Iris pigment epithelial cell (primary cell): ENCODE measurements around the gene AKR1D1.
"Not testable (repeated sequence)": the region's sequence is repeated elsewhere in the genome, so short reads cannot be mapped to it uniquely, and the experiment has no call there.

Source experiments
- DNase-seq: peaks from one replicate; pipeline ENCODE4 v3.0.0-alpha.2; 2011; ENCODE audit warnings: low read depth

The AKR1D1 gene

GRCh38 chr7:138076196-138076595 lies at the start of gene AKR1D1:
Gene AKR1D1 (plus strand): TSS chr7:138076459. CDS start chr7:138076519, 60 bp downstream.
- DNase-seq, result no peak

- no peak for DNase-seq
Observed at GRCh38 chr7:138027100-138027499, 49.2 kb upstream of the AKR1D1 start.

- DNase-seq, result no peak
Observed at GRCh38 chr7:138029126-138029525, 47.1 kb upstream of the AKR1D1 start.

GRCh38 chr7:138029941-138030340 lies 46.3 kb upstream of the AKR1D1 start:
- peak; percentile 15 for DNase-seq

- DNase-seq, result peak; percentile 45
Observed at GRCh38 chr7:138030679-138031351, 45.4 kb upstream of the AKR1D1 start.

- DNase-seq, result no peak
Observed at GRCh38 chr7:138032186-138032585, 44.1 kb upstream of the AKR1D1 start.

GRCh38 chr7:138032770-138033169 lies 43.5 kb upstream of the AKR1D1 start:
- no peak for DNase-seq

GRCh38 chr7:138033241-138033640 lies 43.0 kb upstream of the AKR1D1 start:
- no peak for DNase-seq

GRCh38 chr7:138036135-138036534 lies 40.1 kb upstream of the AKR1D1 start:
- no peak for DNase-seq

- DNase-seq, result not testable (repeated sequence)
Observed at GRCh38 chr7:138040063-138040462, 36.2 kb upstream of the AKR1D1 start.

- no peak for DNase-seq
Observed at GRCh38 chr7:138044897-138045296, 31.4 kb upstream of the AKR1D1 start.

GRCh38 chr7:138047907-138048306 lies 28.4 kb upstream of the AKR1D1 start:
- DNase-seq, result no peak

GRCh38 chr7:138049505-138050116 lies 26.6 kb upstream of the AKR1D1 start:
- DNase-seq, result no peak

- not testable (repeated sequence) for DNase-seq
Observed at GRCh38 chr7:138051712-138052247, 24.5 kb upstream of the AKR1D1 start.

GRCh38 chr7:138052696-138053095 lies 23.6 kb upstream of the AKR1D1 start:
- no peak for DNase-seq

GRCh38 chr7:138055698-138056097 lies 20.6 kb upstream of the AKR1D1 start:
- not testable (repeated sequence) for DNase-seq

- no peak for DNase-seq
Observed at GRCh38 chr7:138063400-138063799, 12.9 kb upstream of the AKR1D1 start.

- DNase-seq, result peak; percentile 35
Observed at GRCh38 chr7:138064856-138065357, 11.4 kb upstream of the AKR1D1 start.

- no peak for DNase-seq
Observed at GRCh38 chr7:138065827-138066226, 10.4 kb upstream of the AKR1D1 start.

GRCh38 chr7:138066954-138067394 lies 9.3 kb upstream of the AKR1D1 start:
- no peak for DNase-seq

- no peak for DNase-seq
Observed at GRCh38 chr7:138067774-138068173, 8.5 kb upstream of the AKR1D1 start.

GRCh38 chr7:138070908-138071307 lies 5.4 kb upstream of the AKR1D1 start:
- no peak for DNase-seq

- DNase-seq, result no peak
Observed at GRCh38 chr7:138072726-138073125, 3.5 kb upstream of the AKR1D1 start.
